ENCODE results near the gene ENOSF1. TPM values are rescaled to one million over a fixed set of nuclear protein-coding genes. Genes with fewer than 3 reads are reported as not detected.

Gene ENOSF1
- total RNA-seq, 4 donors from 2014 or later: 77.6 to 191 (median 132) TPM

DNA sequence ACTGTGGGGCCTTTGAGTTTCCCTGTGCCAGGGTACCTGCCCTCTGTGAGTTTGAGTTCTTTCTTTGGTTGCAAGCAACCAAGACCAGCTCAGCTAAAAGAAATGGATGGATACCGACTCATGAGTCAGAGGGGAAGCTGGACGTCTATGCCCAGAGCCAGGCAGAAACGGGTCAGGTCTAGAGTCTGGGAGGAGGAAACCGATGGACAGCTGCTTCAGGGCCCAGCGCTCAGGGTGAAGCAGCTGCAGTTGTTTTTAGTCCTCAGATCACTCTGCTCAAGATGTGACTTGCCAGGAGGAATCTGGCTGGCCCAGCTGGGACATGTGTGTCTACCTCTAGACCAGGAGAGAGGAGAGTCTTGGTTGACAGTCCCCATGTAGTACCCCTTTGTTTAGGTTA is 65.1 kb downstream of the ENOSF1 start:
- H3K27ac ChIP-seq: no peak overlapping the region
- H3K27me3 ChIP-seq: no peaks in the 10 kb centered on the region
- no peaks in the 10 kb centered on the region for H3K9me3 ChIP-seq
- TF ChIP-seq, protein P1, sequence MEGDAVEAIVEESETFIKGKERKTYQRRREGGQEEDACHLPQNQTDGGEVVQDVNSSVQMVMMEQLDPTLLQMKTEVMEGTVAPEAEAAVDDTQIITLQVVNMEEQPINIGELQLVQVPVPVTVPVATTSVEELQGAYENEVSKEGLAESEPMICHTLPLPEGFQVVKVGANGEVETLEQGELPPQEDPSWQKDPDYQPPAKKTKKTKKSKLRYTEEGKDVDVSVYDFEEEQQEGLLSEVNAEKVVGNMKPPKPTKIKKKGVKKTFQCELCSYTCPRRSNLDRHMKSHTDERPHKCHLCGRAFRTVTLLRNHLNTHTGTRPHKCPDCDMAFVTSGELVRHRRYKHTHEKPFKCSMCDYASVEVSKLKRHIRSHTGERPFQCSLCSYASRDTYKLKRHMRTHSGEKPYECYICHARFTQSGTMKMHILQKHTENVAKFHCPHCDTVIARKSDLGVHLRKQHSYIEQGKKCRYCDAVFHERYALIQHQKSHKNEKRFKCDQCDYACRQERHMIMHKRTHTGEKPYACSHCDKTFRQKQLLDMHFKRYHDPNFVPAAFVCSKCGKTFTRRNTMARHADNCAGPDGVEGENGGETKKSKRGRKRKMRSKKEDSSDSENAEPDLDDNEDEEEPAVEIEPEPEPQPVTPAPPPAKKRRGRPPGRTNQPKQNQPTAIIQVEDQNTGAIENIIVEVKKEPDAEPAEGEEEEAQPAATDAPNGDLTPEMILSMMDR (IDR thresholded peaks at IDR 0.05): no peak
- no peak for TF ChIP-seq POLR2A (IDR thresholded peaks at IDR 0.05)
- DNase-seq: no peak
- H3K4me1 ChIP-seq: no peaks in the 10 kb centered on the region
- H3K4me3 ChIP-seq: no peak overlapping the region
- H3K36me3 ChIP-seq: no peaks in the 10 kb centered on the region

DNA sequence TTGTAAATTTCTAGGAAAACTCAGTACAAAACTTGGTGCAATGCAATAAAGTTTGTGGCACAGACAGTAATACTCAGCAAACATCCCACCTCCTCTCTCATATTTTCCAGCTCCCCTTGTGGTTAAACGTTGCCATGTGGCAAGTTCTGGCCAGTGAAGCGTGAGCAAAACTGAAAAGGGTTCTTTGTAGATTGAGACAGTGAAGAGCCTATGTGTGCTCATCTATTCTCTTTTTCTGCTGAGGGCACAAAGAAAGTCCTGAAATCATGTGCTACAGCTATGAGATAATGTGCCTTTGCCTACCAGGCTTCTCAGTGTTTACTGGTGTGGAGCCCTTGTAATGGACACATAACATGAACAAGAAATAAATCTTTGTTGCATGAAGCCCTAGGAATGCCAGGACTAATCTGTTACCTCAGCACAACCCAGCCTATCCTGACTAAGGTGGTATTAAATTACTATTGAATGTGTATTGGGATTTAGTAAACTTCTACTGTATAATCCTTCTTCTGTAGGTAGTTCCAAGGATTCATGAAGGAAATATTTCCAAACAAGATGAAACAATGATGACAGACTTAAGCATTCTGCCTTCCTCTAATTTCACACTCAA is 67.9 kb downstream of the ENOSF1 start:
- no peaks in the 10 kb centered on the region for H3K4me1 ChIP-seq
- no peaks in the 10 kb centered on the region for H3K27me3 ChIP-seq
- TF ChIP-seq POLR2A (IDR thresholded peaks at IDR 0.05): no peak
- TF ChIP-seq, protein P1 (IDR thresholded peaks at IDR 0.05): no peak
- no peaks in the 10 kb centered on the region for H3K9me3 ChIP-seq
- no peak for DNase-seq
- no peak overlapping the region for H3K4me3 ChIP-seq
- H3K36me3 ChIP-seq: no peaks in the 10 kb centered on the region
- H3K27ac ChIP-seq: no peak overlapping the region

DNA sequence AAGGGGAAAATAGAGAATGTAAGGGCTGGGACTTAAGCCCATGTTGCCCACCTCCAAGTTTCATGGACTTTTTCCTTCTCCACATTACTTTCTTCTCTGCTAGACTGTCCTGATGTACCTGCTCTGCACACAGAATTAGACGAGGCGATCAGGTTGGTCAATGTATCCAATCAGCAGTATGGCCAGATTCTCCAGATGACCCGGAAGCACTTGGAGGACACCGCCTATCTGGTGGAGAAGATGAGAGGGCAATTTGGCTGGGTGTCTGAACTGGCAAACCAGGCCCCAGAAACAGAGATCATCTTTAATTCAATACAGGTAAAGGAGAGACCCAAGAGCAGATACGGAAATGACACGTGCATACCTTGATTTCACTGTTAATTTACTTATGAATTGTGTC is 71.2 kb downstream of the ENOSF1 start:
- Histone ChIP-seq H3K4me3 (no peak overlapping the region), H3K27me3 (no peaks in the 10 kb centered on the region), H3K4me1 (no peaks in the 10 kb centered on the region), H3K9me3 (no peaks in the 10 kb centered on the region), H3K27ac (no peak overlapping the region), H3K36me3 (no peaks in the 10 kb centered on the region)
- DNase-seq: no peak
- TF ChIP-seq, protein P1 (IDR thresholded peaks at IDR 0.05): no peak
- no peak for TF ChIP-seq POLR2A (IDR thresholded peaks at IDR 0.05)

GRCh38 chr18:635171-635570 is 77.3 kb downstream of the ENOSF1 start:
- Histone ChIP-seq H3K4me1 (no peaks in the 10 kb centered on the region), H3K27me3 (no peaks in the 10 kb centered on the region), H3K9me3 (no peaks in the 10 kb centered on the region), H3K4me3 (no peak overlapping the region), H3K27ac (no peak overlapping the region), H3K36me3 (no peaks in the 10 kb centered on the region)
- no peak for DNase-seq
- no peak for TF ChIP-seq POLR2A (IDR thresholded peaks at IDR 0.05)
- TF ChIP-seq, protein P1 (IDR thresholded peaks at IDR 0.05): no peak

DNA sequence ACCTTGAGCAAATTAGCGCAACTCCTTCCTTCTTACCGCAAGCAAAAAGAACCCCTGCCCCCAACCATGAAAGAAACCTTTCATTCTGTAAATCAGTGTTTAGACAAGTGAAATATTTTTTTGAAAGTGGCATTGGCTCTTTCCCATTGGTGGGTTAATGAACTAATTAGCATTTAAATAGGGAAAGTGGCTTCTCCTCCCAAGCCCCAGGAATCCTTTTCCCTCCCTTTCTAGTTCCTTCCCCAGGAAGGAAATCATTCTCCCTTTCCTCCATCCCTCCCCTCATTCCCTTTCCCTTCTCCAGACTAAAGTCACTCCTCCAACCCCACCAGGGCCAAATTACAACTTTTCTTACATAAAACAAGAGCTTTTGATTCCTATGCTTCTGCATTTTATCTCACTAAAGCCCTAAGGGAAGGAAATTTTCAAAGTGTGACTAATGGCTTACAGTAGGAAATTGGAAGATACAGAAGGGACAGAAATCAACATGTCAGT is 77.8 kb downstream of the ENOSF1 start:
- Histone ChIP-seq H3K27ac (no peak overlapping the region), H3K4me3 (no peak overlapping the region), H3K9me3 (no peaks in the 10 kb centered on the region), H3K27me3 (no peaks in the 10 kb centered on the region), H3K4me1 (no peaks in the 10 kb centered on the region), H3K36me3 (no peaks in the 10 kb centered on the region)
- no peak for DNase-seq
- no peak for TF ChIP-seq POLR2A (IDR thresholded peaks at IDR 0.05)
- TF ChIP-seq, protein P1 (IDR thresholded peaks at IDR 0.05): no peak

Measured in Peyer's patch (tissue), 4 donors.